Stomach smooth muscle (tissue), 2 donors: ENCODE measurements around the gene SUN5.
"Not testable (repeated sequence)": the region's sequence is repeated elsewhere in the genome, so short reads cannot be mapped to it uniquely, and the experiment has no call there.

Source experiments
- H3K27ac ChIP-seq: one replicate; pipeline ENCODE4 v1.7.0; 2013; ENCODE audit warnings: mild to moderate bottlenecking, low read length, inconsistent platforms
- H3K27me3 ChIP-seq, 2 donors: one replicate each; pipeline ENCODE4 v1.7.0; 2013; ENCODE audit warnings: low read length in 2 of 2; ENCODE audit not compliant: insufficient read depth in 2 of 2, control insufficient read depth in 1 of 2
- H3K36me3 ChIP-seq, 2 donors: one replicate each; pipeline ENCODE4 v1.7.0; 2013; ENCODE audit warnings: low read length in 2 of 2; ENCODE audit not compliant: control insufficient read depth in 2 of 2, insufficient read depth in 2 of 2
- H3K4me1 ChIP-seq: one replicate; pipeline ENCODE4 v1.7.0; 2013; ENCODE audit warnings: low read length; ENCODE audit not compliant: control insufficient read depth, insufficient read depth
- H3K4me3 ChIP-seq, 2 donors: one replicate each; pipeline ENCODE4 v1.7.0; 2013; ENCODE audit warnings: low read length in 2 of 2
- H3K9ac ChIP-seq, 2 donors: one replicate each; pipeline ENCODE4 v1.7.0; 2013; ENCODE audit warnings: low read length in 2 of 2, mild to moderate bottlenecking in 1 of 2
- H3K9me3 ChIP-seq, 2 donors: one replicate each; pipeline ENCODE4 v1.7.0; 2013; ENCODE audit warnings: low read length in 2 of 2; ENCODE audit not compliant: control insufficient read depth in 2 of 2
- donor health status: healthy.
- donor health status: Pancreatic carcinoma.

The SUN5 gene

GRCh38 chr20:33004141-33004751, at the start of gene SUN5:
SUN5 (minus strand) TSS chr20:33004433; CDS start chr20:33004340, 93 bp downstream.
- Histone ChIP-seq H3K27me3 (peaks cover 0 to 4% of the 10 kb centered on the region in 2 donors), H3K9ac (no peak within 1 kb of the TSS), H3K9me3 (peaks cover 4 to 15% of the 10 kb centered on the region in 2 donors), H3K27ac (no peak within 1 kb of the TSS), H3K4me1 (no peaks in the 10 kb centered on the region), H3K4me3 (no peak within 1 kb of the TSS), H3K36me3 (no peaks in the 10 kb centered on the region)

- H3K4me1 ChIP-seq: no peaks in the 10 kb centered on the region
- no peak within 1 kb of the TSS for H3K27ac ChIP-seq
- no peaks in the 10 kb centered on the region for H3K9me3 ChIP-seq
- H3K9ac ChIP-seq: no peak within 1 kb of the TSS
- H3K4me3 ChIP-seq: no peak within 1 kb of the TSS
- H3K27me3 ChIP-seq: peaks cover 0 to 3% of the 10 kb centered on the region in 2 donors
- H3K36me3 ChIP-seq: no peaks in the 10 kb centered on the region
These were observed 49.3 kb upstream of the SUN5 start, which contains the start of gene BPIFB3 for GRCh38 chr20:33053291-33054106. BPIFB3 (plus strand) TSS chr20:33053903; CDS start chr20:33055436, 1,533 bp downstream.

- H3K27ac ChIP-seq: no peak overlapping the region
- H3K36me3 ChIP-seq: no peaks in the 10 kb centered on the region
- H3K4me3 ChIP-seq: no peak overlapping the region
- no peak overlapping the region for H3K9ac ChIP-seq
- H3K4me1 ChIP-seq: no peaks in the 10 kb centered on the region
- H3K27me3 ChIP-seq: peaks cover 0 to 5% of the 10 kb centered on the region in 2 donors
- H3K9me3 ChIP-seq: no peaks in the 10 kb centered on the region
These were observed 47.1 kb upstream of the SUN5 start for GRCh38 chr20:33051333-33051732.

- Histone ChIP-seq H3K9ac (no peak overlapping the region), H3K27ac (no peak overlapping the region), H3K27me3 (peaks cover 0 to 3% of the 10 kb centered on the region in 2 donors), H3K36me3 (no peaks in the 10 kb centered on the region), H3K4me3 (no peak overlapping the region), H3K4me1 (no peaks in the 10 kb centered on the region), H3K9me3 (peaks cover 0 to 11% of the 10 kb centered on the region in 2 donors)
These were observed 42.2 kb upstream of the SUN5 start for GRCh38 chr20:33046412-33046811.

- H3K4me1 ChIP-seq, H3K36me3 ChIP-seq, H3K27ac ChIP-seq, H3K27me3 ChIP-seq, H3K4me3 ChIP-seq, H3K9ac ChIP-seq: not testable (repeated sequence)
- peaks cover 0 to 11% of the 10 kb centered on the region in 2 donors for H3K9me3 ChIP-seq
These were observed 41.0 kb upstream of the SUN5 start for GRCh38 chr20:33045129-33045721.

GRCh38 chr20:33043731-33044181, 39.5 kb upstream of the SUN5 start:
- no peak overlapping the region for H3K27ac ChIP-seq
- H3K27me3 ChIP-seq: peaks cover 0 to 3% of the 10 kb centered on the region in 2 donors
- H3K9me3 ChIP-seq: peaks cover 0 to 11% of the 10 kb centered on the region in 2 donors

GRCh38 chr20:33042983-33043730, 38.9 kb upstream of the SUN5 start:
- no peaks in the 10 kb centered on the region for H3K36me3 ChIP-seq
- no peaks in the 10 kb centered on the region for H3K4me1 ChIP-seq
- no peak overlapping the region for H3K9ac ChIP-seq

More at GRCh38 chr20:33043731-33044181, 39.5 kb upstream of the SUN5 start:
- Histone ChIP-seq H3K4me1 (no peaks in the 10 kb centered on the region), H3K36me3 (no peaks in the 10 kb centered on the region), H3K4me3 (no peak overlapping the region), H3K9ac (no peak overlapping the region)

GRCh38 chr20:33042430-33042829, 38.2 kb upstream of the SUN5 start:
- no peaks in the 10 kb centered on the region for H3K36me3 ChIP-seq
- no peak overlapping the region for H3K4me3 ChIP-seq
- H3K27ac ChIP-seq: no peak overlapping the region
- no peak overlapping the region for H3K9ac ChIP-seq
- peaks cover 0 to 11% of the 10 kb centered on the region in 2 donors for H3K9me3 ChIP-seq
- no peaks in the 10 kb centered on the region for H3K4me1 ChIP-seq
- H3K27me3 ChIP-seq: no peaks in the 10 kb centered on the region

More at GRCh38 chr20:33042983-33043730, 38.9 kb upstream of the SUN5 start:
- Histone ChIP-seq H3K4me3 (no peak overlapping the region), H3K27me3 (peaks cover 0 to 3% of the 10 kb centered on the region in 2 donors), H3K9me3 (peaks cover 0 to 11% of the 10 kb centered on the region in 2 donors), H3K27ac (no peak overlapping the region)

- H3K9ac ChIP-seq: no peak overlapping the region
- no peak overlapping the region for H3K27ac ChIP-seq
- peaks cover 2 to 5% of the 10 kb centered on the region in 2 donors for H3K9me3 ChIP-seq
- H3K27me3 ChIP-seq: no peaks in the 10 kb centered on the region
- no peaks in the 10 kb centered on the region for H3K36me3 ChIP-seq
- H3K4me3 ChIP-seq: no peak overlapping the region
- no peaks in the 10 kb centered on the region for H3K4me1 ChIP-seq
These were observed 34.0 kb upstream of the SUN5 start for GRCh38 chr20:33038243-33038642.

- Histone ChIP-seq H3K4me3 (no peak overlapping the region), H3K4me1 (no peaks in the 10 kb centered on the region), H3K9me3 (peaks cover 2 to 5% of the 10 kb centered on the region in 2 donors), H3K36me3 (no peaks in the 10 kb centered on the region), H3K9ac (no peak overlapping the region), H3K27me3 (no peaks in the 10 kb centered on the region), H3K27ac (no peak overlapping the region)
These were observed 33.2 kb upstream of the SUN5 start for GRCh38 chr20:33037456-33037855.
